Thoracic aorta endothelial cell (primary cell): Measurements from ENCODE around the gene IGFN1. TPM values are rescaled to one million over a fixed set of nuclear protein-coding genes. Genes with fewer than 3 reads are reported as not detected.

Source experiments
- total RNA-seq: library from RNA; depleted of rRNA; stranded (reverse); fragments of >200 nt; gene quantifications from 2 replicates; pipeline ENCODE4 v1.2.3, GENCODE V29; 2012

The IGFN1 gene
- not detected in 2 replicates for total RNA-seq

DNA sequence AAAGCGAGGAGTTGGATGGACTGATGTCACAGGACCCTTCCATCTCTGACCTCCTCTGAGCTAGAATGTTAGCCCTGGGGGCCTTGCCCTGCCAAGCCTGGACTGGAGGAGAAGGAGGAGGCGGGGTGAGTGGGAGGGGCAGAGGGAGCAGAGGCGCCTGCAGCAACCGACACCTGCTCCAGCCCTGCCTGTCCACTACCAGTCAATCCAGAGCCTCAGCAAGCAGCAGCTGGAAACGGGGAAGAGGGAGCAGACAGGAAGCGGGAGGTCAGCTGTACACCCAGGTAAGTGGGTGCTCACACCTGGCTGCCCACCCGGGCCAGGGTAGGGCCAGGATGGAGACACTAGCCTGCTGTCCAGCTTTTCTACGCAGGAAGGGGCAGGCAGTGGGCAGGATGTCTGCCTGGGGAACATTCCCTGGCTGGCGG is at the start of gene IGFN1:
IGFN1 (plus strand) TSS at position 201 of the 428 bp plus-strand sequence. CDS start 2,470 bp downstream, outside the sequence.

DNA sequence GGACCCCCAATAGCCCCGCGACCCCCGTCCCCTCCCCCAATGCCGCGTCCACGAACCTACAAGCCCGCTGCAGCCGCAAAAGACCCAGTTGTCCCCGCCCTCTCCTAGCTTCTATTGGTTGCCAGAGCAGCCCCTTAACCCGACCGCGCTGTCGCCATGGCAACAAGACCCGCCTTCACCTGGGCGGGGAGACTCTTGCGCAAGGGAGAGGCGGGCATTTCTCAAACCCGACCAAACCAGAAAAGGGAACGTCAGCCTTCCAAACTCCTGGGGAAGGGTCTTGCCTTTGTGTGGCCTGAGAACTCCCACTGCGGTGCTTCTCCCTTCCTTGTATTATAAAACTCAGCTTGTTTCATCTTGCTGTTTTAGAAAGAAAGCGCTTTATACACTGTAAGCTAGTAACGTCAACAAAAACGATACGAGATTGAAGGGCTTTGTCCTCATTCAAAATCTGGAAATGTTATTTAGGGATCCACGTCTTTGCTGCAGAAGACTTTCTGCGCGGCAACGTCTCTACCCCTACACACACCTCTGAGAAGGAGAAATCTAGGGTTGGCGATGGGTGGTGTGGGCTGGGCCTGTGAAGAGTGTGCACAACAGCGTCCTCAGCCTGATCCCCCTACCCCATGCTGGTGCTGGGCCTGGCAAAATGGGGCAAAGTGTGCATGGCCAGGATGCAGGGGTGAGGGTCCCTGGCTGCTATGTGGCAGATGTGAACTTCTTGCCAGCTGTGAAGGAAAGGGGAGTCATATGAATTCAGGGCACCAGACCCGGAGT is 36.0 kb upstream of the IGFN1 start, which contains the start of gene TMEM9:
TMEM9 (minus strand) TSS at position 86 of the 777 bp plus-strand sequence. CDS start 551 bp downstream, outside the sequence.

Other genes with a start within 250 kb of the IGFN1 start
- 2.7 TPM in 2 replicates for gene KIF21B, start 167.1 kb upstream of the IGFN1 start, total RNA-seq
- not detected in 2 replicates for gene CACNA1S, start 78.4 kb upstream of the IGFN1 start, total RNA-seq
- gene ASCL5, start 63.6 kb upstream of the IGFN1 start, total RNA-seq = not detected in 2 replicates
- 19.1 and 27.7 TPM in 2 replicates for gene TMEM9, start 36.4 kb upstream of the IGFN1 start, total RNA-seq
- gene PKP1, start 92.7 kb downstream of the IGFN1 start, total RNA-seq = not detected in 2 replicates
- 0.07 TPM in 1 of 2 replicates, not detected in the other for gene TNNT2, start 186.9 kb downstream of the IGFN1 start, total RNA-seq
- not detected in 2 replicates for gene LAD1, start 208.5 kb downstream of the IGFN1 start, total RNA-seq
- under 0.01 TPM in 1 of 2 replicates, not detected in the other for gene TNNI1, start 230.9 kb downstream of the IGFN1 start, total RNA-seq